HG03442 (cell line): ENCODE data around the gene VAMP5.
"Not testable (repeated sequence)": the region's sequence is repeated elsewhere in the genome, so short reads cannot be mapped to it uniquely, and the experiment has no call there.

Experiments used
- ATAC-seq: cut with Tn5 transposase; IDR thresholded peaks from one replicate; pipeline ENCODE4 v1.9.1; 2021; ENCODE audit warnings: mild to moderate bottlenecking, moderate library complexity; ENCODE audit not compliant: unreplicated experiment

The VAMP5 gene

GRCh38 chr2:85600235-85600575 is 16.0 kb downstream of the VAMP5 start:
- no peak for ATAC-seq

- no peak for ATAC-seq
Measured at GRCh38 chr2:85600951-85601770, 16.9 kb downstream of the VAMP5 start.

GRCh38 chr2:85601771-85602475 is 17.7 kb downstream of the VAMP5 start:
- peak; percentile 35 for ATAC-seq

- ATAC-seq, result peak; percentile 95
Measured at GRCh38 chr2:85602476-85603234, 18.4 kb downstream of the VAMP5 start, which contains the start of gene TMEM150A. Gene TMEM150A (minus strand): TSS chr2:85602698. CDS start chr2:85601948, 750 bp downstream.

GRCh38 chr2:85604133-85604444 is 19.9 kb downstream of the VAMP5 start:
- ATAC-seq, result not testable (repeated sequence)

- no peak for ATAC-seq
Measured at GRCh38 chr2:85604568-85605339, 20.5 kb downstream of the VAMP5 start.

GRCh38 chr2:85605406-85606115 is 21.3 kb downstream of the VAMP5 start:
- no peak for ATAC-seq

- ATAC-seq, result no peak
Measured at GRCh38 chr2:85606116-85606455, 21.9 kb downstream of the VAMP5 start.

- no peak for ATAC-seq
Measured at GRCh38 chr2:85607268-85608215, 23.3 kb downstream of the VAMP5 start.

- no peak for ATAC-seq
Measured at GRCh38 chr2:85611217-85611704, 27.0 kb downstream of the VAMP5 start.

- peak; percentile 70 for ATAC-seq
Measured at GRCh38 chr2:85611705-85612587, 27.7 kb downstream of the VAMP5 start, which contains the start of gene C2orf68. Gene C2orf68 (minus strand): TSS chr2:85612066. CDS start chr2:85611984, 82 bp downstream.

GRCh38 chr2:85613717-85614515 is 29.7 kb downstream of the VAMP5 start:
- no peak for ATAC-seq

- not testable (repeated sequence) for ATAC-seq
Measured at GRCh38 chr2:85614757-85615156, 30.5 kb downstream of the VAMP5 start.

GRCh38 chr2:85615413-85615728 is 31.1 kb downstream of the VAMP5 start:
- ATAC-seq, result no peak

- ATAC-seq, result not testable (repeated sequence)
Measured at GRCh38 chr2:85617723-85618122, 33.5 kb downstream of the VAMP5 start.

GRCh38 chr2:85619617-85620016 is 35.4 kb downstream of the VAMP5 start:
- ATAC-seq, result no peak

GRCh38 chr2:85621338-85621737 is 37.1 kb downstream of the VAMP5 start:
- no peak for ATAC-seq
